HepG2 (cell line): ENCODE measurements around the gene AIF1. TPM values are rescaled to one million over a fixed set of nuclear protein-coding genes. Genes with fewer than 3 reads are reported as not detected.

ENCODE experiments used
- ARNT2 ChIP-seq: sonication (generic); formaldehyde crosslinking; IDR thresholded peaks from 2 replicates; pipeline ENCODE4 v1.8.0; 2022; ENCODE audit warnings: mild to moderate bottlenecking, low read depth, missing genetic modification reagents, moderate library complexity
- MTA3 ChIP-seq: sonication (generic); formaldehyde crosslinking; IDR thresholded peaks from 2 replicates; pipeline ENCODE4 v1.4.0; 2020; ENCODE audit warnings: missing genetic modification reagents
- REXO4 ChIP-seq: sonication (generic); formaldehyde crosslinking; IDR thresholded peaks from 2 replicates; pipeline ENCODE4 v1.8.0; 2022; ENCODE audit warnings: missing genetic modification reagents, mild to moderate bottlenecking, borderline replicate concordance
- SAP130 ChIP-seq: IDR thresholded peaks from 2 replicates; pipeline ENCODE4 v1.6.1; 2016; ENCODE audit warnings: low read depth
- TFDP1 ChIP-seq: IDR thresholded peaks from 2 replicates; pipeline ENCODE4 v1.6.1; 2016; ENCODE audit warnings: missing compliant biosample characterization, missing genetic modification reagents, borderline replicate concordance
- ZHX1 ChIP-seq: sonication (generic); formaldehyde crosslinking; IDR thresholded peaks from 2 replicates; pipeline ENCODE4 v1.8.1; 2022; ENCODE audit warnings: low read depth, mild to moderate bottlenecking, missing genetic modification reagents
- ZNF256 ChIP-seq: sonication (generic); formaldehyde crosslinking; conservative IDR thresholded peaks from 2 replicates; pipeline ENCODE4 v1.4.0; 2020; ENCODE audit warnings: missing genetic modification reagents
- ZNF326 ChIP-seq: sonication (generic); formaldehyde crosslinking; IDR thresholded peaks from 2 replicates; pipeline ENCODE4 v1.4.0; 2020; ENCODE audit warnings: missing genetic modification reagents, borderline replicate concordance
- ZNF510 ChIP-seq: sonication (generic); formaldehyde crosslinking; IDR thresholded peaks from 2 replicates; pipeline ENCODE4 v1.4.0; 2020; ENCODE audit warnings: low read depth, mild to moderate bottlenecking, missing genetic modification reagents
- ZNF558 ChIP-seq: sonication (generic); formaldehyde crosslinking; IDR thresholded peaks from 2 replicates; pipeline ENCODE4 v1.9.0; 2022; ENCODE audit warnings: mild to moderate bottlenecking, missing genetic modification reagents, borderline replicate concordance
- ZNF574 ChIP-seq: sonication (generic); formaldehyde crosslinking; IDR thresholded peaks from 2 replicates; pipeline ENCODE4 v1.4.0; 2020; ENCODE audit warnings: missing genetic modification reagents
- ZNF619 ChIP-seq: sonication (generic); formaldehyde crosslinking; IDR thresholded peaks from 2 replicates; pipeline ENCODE4 v1.4.0; 2020; ENCODE audit warnings: mild to moderate bottlenecking, missing genetic modification reagents
- ZNF703 ChIP-seq: sonication (generic); formaldehyde crosslinking; IDR thresholded peaks from 2 replicates; pipeline ENCODE4 v1.5.1; 2020; ENCODE audit warnings: missing genetic modification reagents, mild to moderate bottlenecking, moderate library complexity, borderline replicate concordance
- ZNF747 ChIP-seq: sonication (generic); formaldehyde crosslinking; IDR thresholded peaks from 2 replicates; pipeline ENCODE4 v1.8.1; 2023; ENCODE audit warnings: missing genetic modification reagents, mild to moderate bottlenecking, borderline replicate concordance
- ZNF841 ChIP-seq: sonication (generic); formaldehyde crosslinking; IDR thresholded peaks from 2 replicates; pipeline ENCODE4 v1.8.1; 2023; ENCODE audit warnings: missing genetic modification reagents, borderline replicate concordance
- ZSCAN21 ChIP-seq: sonication (generic); formaldehyde crosslinking; IDR thresholded peaks from 2 replicates; pipeline ENCODE4 v1.8.0; 2022; ENCODE audit warnings: mild to moderate bottlenecking, missing genetic modification reagents, moderate library complexity, borderline replicate concordance
- polyA plus RNA-seq, 8 experiments: library from polyadenylated mRNA; depleted of rRNA in 3 of 8; stranded (reverse) in 7 of 8; unstranded in 1 of 8; fragments of >200 nt; fragmentation: Illumina TruSeq in 4 of 8; extraction: Trizol in 4 of 8; gene quantifications; 2 replicates each; pipeline versions ENCODE4 v1.2.1 to v1.2.3, GENCODE V29; 2011 to 2016; ENCODE audit warnings: low read depth in 4 of 8, missing spikeins in 1 of 8, mixed read lengths in 1 of 8; ENCODE audit not compliant: insufficient read depth in 1 of 8
- total RNA-seq, 5 experiments: library from RNA; depleted of rRNA; stranded (reverse); fragments of >200 nt; fragmentation: Illumina TruSeq; extraction: Trizol; gene quantifications; 2 replicates each; pipeline ENCODE4 v1.2.3, GENCODE V29; 2016; ENCODE audit warnings: low read depth in 1 of 5
- TF ChIP-seq, protein P1 (sequence below): IDR thresholded peaks from 2 replicates; pipeline ENCODE4 v1.6.1; 2016; ENCODE audit warnings: missing genetic modification reagents, missing compliant biosample characterization
- TF ChIP-seq, protein P2 (sequence below): sonication (generic); formaldehyde crosslinking; IDR thresholded peaks from 2 replicates; pipeline ENCODE4 v1.4.0; 2020; ENCODE audit warnings: low read depth, mild to moderate bottlenecking, missing genetic modification reagents

The AIF1 gene
- total and polyA plus RNA-seq, 2 of the 13 experiments (the other 11 are each of a cell fraction or from before 2014, with no cell fraction given) = 1.5 TPM; not detected in 1

DNA sequence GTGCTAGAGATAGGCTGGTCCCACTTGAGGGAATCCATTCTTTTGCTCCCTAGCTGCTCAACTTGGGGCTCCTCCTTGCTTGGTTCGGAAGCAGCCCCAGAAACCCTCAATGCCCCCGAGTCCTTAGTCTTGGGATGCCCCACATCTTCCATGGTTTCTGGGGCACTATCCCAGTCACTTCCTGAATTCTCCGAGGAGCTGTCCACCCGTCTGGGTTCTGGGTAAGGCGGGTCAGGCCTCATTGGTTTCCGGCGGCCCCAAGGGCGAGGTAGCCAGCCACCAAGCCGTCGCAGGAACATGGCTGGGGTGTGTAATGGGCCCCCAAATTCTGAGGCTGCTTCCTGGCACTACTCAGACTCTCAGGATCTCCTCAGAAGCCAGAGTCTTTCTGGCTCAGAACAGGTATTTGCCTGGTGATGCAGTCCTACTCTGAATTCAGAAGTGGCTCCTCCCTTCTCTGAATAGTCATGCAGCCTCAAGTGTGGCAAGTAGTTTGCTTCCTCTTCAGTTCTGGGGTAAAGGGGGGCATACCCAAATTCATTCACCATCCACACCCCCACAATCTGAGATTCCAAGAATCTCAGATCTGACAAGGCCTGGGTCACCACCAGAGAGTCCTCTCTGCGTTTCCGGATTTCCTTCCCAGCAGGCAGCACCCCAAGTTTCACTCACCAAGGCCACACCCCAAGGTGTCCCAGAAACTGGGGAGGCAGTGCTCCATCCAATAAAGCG is 44.8 kb downstream of the AIF1 start (continued):
- no peak for TF ChIP-seq ZHX1 (CRISPR knock-in tag)
- TF ChIP-seq ZNF510 (CRISPR knock-in tag) = no peak
- peak; percentile 61; the same call in 1 of the 2 replicates for TF ChIP-seq SAP130 (CRISPR knock-in tag)
- TF ChIP-seq, protein P1, sequence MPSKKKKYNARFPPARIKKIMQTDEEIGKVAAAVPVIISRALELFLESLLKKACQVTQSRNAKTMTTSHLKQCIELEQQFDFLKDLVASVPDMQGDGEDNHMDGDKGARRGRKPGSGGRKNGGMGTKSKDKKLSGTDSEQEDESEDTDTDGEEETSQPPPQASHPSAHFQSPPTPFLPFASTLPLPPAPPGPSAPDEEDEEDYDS (CRISPR knock-in tag) = no peak
- TF ChIP-seq, protein P2, sequence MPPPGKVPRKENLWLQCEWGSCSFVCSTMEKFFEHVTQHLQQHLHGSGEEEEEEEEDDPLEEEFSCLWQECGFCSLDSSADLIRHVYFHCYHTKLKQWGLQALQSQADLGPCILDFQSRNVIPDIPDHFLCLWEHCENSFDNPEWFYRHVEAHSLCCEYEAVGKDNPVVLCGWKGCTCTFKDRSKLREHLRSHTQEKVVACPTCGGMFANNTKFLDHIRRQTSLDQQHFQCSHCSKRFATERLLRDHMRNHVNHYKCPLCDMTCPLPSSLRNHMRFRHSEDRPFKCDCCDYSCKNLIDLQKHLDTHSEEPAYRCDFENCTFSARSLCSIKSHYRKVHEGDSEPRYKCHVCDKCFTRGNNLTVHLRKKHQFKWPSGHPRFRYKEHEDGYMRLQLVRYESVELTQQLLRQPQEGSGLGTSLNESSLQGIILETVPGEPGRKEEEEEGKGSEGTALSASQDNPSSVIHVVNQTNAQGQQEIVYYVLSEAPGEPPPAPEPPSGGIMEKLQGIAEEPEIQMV = no peak
- no peak for TF ChIP-seq ZNF256 (CRISPR knock-in tag)
- no peak for TF ChIP-seq TFDP1
- TF ChIP-seq ARNT2 (CRISPR knock-in tag) = no peak
- TF ChIP-seq ZNF841 (CRISPR knock-in tag) = no peak
- TF ChIP-seq ZSCAN21 (CRISPR knock-in tag) = no peak
- TF ChIP-seq ZNF703 (CRISPR knock-in tag) = no peak
- TF ChIP-seq ZNF747 (CRISPR knock-in tag) = no peak
- TF ChIP-seq MTA3 = no peak
- TF ChIP-seq ZNF558 (CRISPR knock-in tag) = 0 out of 2 replicates have a peak, but pooled peaks have one; percentile 62
- TF ChIP-seq ZNF326 = 0 out of 2 replicates have a peak, but pooled peaks have one; percentile 37
- no peak for TF ChIP-seq REXO4 (CRISPR knock-in tag)
- no peak for TF ChIP-seq ZNF574
- no peak for TF ChIP-seq ZNF619
